Adrenal gland (tissue), 12 donors: Measurements from ENCODE around the gene UNC13C. TPM values are rescaled to one million over a fixed set of nuclear protein-coding genes. Genes with fewer than 3 reads are reported as not detected.
"Not testable (repeated sequence)": the region's sequence is repeated elsewhere in the genome, so short reads cannot be mapped to it uniquely, and the experiment has no call there.

Experiments used
- DNase-seq, 7 donors: peaks; one replicate each; pipeline ENCODE4 v3.0.0-alpha.2; 2019 to 2020
- H3K27ac ChIP-seq, 5 donors: fragments of 200-600 bp; sonication (generic) in 4 of 5; 1 replicate in 3 of 5; 2 replicates in 2 of 5; pipeline versions ENCODE4 v1.5.1 to v1.8.0; 2016 to 2020; ENCODE audit warnings: mild to moderate bottlenecking in 1 of 5
- H3K27me3 ChIP-seq: fragments of 200-600 bp; 2 replicates; pipeline ENCODE4 v1.8.0; 2021
- H3K36me3 ChIP-seq, 2 donors: fragments of 200-600 bp; replicated peaks in 1 of 2; 1 replicate in 1 of 2; 2 replicates in 1 of 2; pipeline versions ENCODE4 v1.5.1 to v1.8.0; 2018 to 2022
- H3K4me1 ChIP-seq, 2 donors: fragments of 200-600 bp; replicated peaks in 1 of 2; 1 replicate in 1 of 2; 2 replicates in 1 of 2; pipeline versions ENCODE4 v1.5.1 to v1.8.0; 2018 to 2021
- H3K4me3 ChIP-seq, 4 donors: fragments of 200-600 bp; sonication (generic) in 3 of 4; one replicate each; pipeline ENCODE4 v1.5.1; 2016 to 2018
- H3K9me3 ChIP-seq, 3 donors: fragments of 200-600 bp; sonication (generic) in 1 of 3; replicated peaks in 1 of 3; 1 replicate in 2 of 3; 2 replicates in 1 of 3; pipeline versions ENCODE4 v1.5.1 to v1.8.0; 2016 to 2021
- POLR2A ChIP-seq, 2 donors: fragments of 450-650 bp; IDR thresholded peaks; one replicate each; pipeline ENCODE4 v1.6.1; 2017; ENCODE audit warnings: antibody characterized with exemption in 2 of 2, mild to moderate bottlenecking in 2 of 2, moderate library complexity in 1 of 2
- WGBS, 4 donors: extraction: QIAGEN DNeasy Blood & Tissue Kit in 2 of 4; methylation state at CpG; one replicate each; pipeline versions ENCODE4 v1.1.5 to v1.1.7; 2013 to 2017; 5-methylcytosine and 5-hydroxymethylcytosine counted together
- intact Hi-C, 2 donors: fragments of 100-400 bp; cut with DNase I; formaldehyde crosslinking; loops; one replicate each; pipeline versions ENCODE4 v1.14.1 to v1.15.0; 2022 to 2023
- polyA plus RNA-seq, 3 donors: library from polyadenylated mRNA; stranded (reverse); fragments of 200-250 nt in 2 of 3; fragments of 350-450 nt in 1 of 3; fragmentation: Illumina TruSeq in 1 of 3; extraction: RNeasy Lipid Tissue Mini Kit (QIAGEN cat#74804) in 1 of 3; gene quantifications; one replicate each; pipeline ENCODE4 v1.2.3, GENCODE V29; 2013 to 2014
- total RNA-seq, 9 donors: library from RNA; depleted of rRNA in 4 of 9; stranded (reverse); fragments of >200 nt in 4 of 9; fragments of 120-200 nt in 1 of 9; fragmentation: NEBNext Ultra II Directional in 1 of 9; extraction: Animal tissue kit (Norgen Biotek cat#: 25700) in 1 of 9; gene quantifications; one replicate each; pipeline versions ENCODE4 v1.1.0 to v1.2.4, GENCODE V29; 2013 to 2023
- TF ChIP-seq, protein P1 (sequence below), 6 experiments: fragments of 450-650 bp in 4 of 6; fragments of 200-600 bp in 2 of 6; sonication (generic) in 1 of 6; IDR thresholded peaks; 1 replicate in 5 of 6; 2 replicates in 1 of 6; pipeline versions ENCODE4 v1.5.1 to v1.8.0; 2016 to 2021; ENCODE audit warnings: antibody characterized with exemption in 6 of 6, mild to moderate bottlenecking in 2 of 6, moderate library complexity in 1 of 6
- donor health status: healthy with polysubstance abuse.
- donor health status: Bipolar disorder and iron deficiency.
- donor health status: DM: yes; HTN: yes; CAD: no.
- donor health status: DM: no; HTN: no; CAD: no.
- donor health status: DM: no; HTN: no; CAD: no.
- donor health status: DM: yes; HTN: yes; CAD: no.

UNC13C gene
- total and polyA plus RNA-seq, 12 donors, result 0.04 to 0.61 (median 0.20) TPM; not detected in 4

DNA sequence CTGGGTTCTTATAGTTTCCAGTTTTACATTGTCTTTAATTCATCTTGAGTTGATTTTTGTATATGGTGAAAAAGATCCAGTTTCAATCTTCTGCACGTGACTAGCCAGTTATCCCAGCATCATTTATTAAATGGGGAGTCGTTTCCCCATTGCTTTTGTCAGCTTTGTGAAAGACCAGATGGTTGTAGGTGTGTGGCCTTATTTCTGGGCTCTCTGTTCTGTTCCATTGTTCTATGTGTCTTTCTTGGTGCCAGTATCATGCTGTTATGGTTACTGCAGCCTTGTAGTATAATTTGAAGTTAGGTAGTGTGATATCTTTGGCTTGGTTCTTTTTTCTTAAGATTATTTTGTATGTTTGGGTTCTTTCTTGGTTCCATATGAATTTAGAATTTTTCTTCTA is 432.2 kb downstream of the UNC13C start:
- Histone ChIP-seq H3K36me3 (no peaks in the 10 kb centered on the region), H3K27me3 (no peaks in the 10 kb centered on the region), H3K4me3 (no peak overlapping the region), H3K4me1 (no peaks in the 10 kb centered on the region), H3K9me3 (no peaks in the 10 kb centered on the region), H3K27ac (no peak overlapping the region)
- no peak for TF ChIP-seq POLR2A (IDR thresholded peaks at IDR 0.05)
- TF ChIP-seq, protein P1, sequence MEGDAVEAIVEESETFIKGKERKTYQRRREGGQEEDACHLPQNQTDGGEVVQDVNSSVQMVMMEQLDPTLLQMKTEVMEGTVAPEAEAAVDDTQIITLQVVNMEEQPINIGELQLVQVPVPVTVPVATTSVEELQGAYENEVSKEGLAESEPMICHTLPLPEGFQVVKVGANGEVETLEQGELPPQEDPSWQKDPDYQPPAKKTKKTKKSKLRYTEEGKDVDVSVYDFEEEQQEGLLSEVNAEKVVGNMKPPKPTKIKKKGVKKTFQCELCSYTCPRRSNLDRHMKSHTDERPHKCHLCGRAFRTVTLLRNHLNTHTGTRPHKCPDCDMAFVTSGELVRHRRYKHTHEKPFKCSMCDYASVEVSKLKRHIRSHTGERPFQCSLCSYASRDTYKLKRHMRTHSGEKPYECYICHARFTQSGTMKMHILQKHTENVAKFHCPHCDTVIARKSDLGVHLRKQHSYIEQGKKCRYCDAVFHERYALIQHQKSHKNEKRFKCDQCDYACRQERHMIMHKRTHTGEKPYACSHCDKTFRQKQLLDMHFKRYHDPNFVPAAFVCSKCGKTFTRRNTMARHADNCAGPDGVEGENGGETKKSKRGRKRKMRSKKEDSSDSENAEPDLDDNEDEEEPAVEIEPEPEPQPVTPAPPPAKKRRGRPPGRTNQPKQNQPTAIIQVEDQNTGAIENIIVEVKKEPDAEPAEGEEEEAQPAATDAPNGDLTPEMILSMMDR (IDR thresholded peaks at IDR 0.05), result no peak
- DNase-seq, result no peak
- intact Hi-C loops, result no loop called here
- WGBS, 4 donors, result 49 to 64% (median 52%) methylated on average over 2 of the region's 2 CpGs

DNA sequence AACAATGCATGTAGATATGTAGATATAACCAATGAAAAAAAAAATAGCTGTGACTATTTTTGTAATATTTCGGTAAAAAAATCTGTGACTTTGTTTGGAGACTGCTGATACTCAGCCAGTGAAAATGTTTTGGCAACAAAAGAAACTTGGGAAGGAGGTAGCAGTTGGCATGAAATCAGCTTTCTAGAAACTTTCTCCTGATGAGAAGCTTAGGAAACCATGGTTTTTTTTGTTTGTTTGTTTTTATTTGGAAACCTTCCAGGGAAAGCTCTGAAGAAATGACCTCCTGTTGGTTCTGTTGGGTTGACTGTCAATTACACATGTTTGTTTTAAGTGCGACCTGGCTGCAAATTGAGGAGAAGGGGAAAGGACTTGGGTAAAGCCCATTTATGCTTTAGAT is 445.9 kb downstream of the UNC13C start:
- intact Hi-C loops, result no loop called here
- no peak for DNase-seq
- TF ChIP-seq POLR2A (IDR thresholded peaks at IDR 0.05), result no peak
- TF ChIP-seq, protein P1 (IDR thresholded peaks at IDR 0.05), result no peak
- Histone ChIP-seq H3K9me3 (no peaks in the 10 kb centered on the region), H3K36me3 (no peaks in the 10 kb centered on the region), H3K27me3 (no peaks in the 10 kb centered on the region), H3K4me3 (no peak overlapping the region), H3K27ac (no peak overlapping the region), H3K4me1 (no peaks in the 10 kb centered on the region)
- WGBS, 4 donors, result 54 to 71% (median 66%) methylated on average over 2 of the region's 2 CpGs

DNA sequence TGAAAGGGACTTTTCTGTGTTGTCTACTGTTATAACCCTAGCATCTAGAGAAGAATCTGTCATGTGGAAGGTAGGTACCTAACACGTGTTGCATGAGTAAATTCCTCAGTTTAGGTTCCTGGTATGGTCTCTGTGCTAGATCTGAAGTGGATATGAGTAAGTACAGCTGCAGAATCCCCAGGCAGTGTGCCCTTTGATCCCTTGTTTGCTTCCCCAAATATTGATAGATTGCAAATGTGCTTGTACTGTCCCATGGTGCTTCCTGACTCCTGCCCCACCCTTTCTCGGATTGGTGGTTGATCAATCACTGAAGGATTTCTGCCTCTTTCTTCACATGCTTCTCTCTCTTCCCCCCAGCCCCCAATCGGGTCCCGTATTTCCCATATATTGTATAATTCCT is 450.4 kb downstream of the UNC13C start:
- DNase-seq, result no peak
- no peak overlapping the region for H3K27ac ChIP-seq
- 64 to 72% (median 68%) methylated on average over 4 of the region's 4 CpGs for WGBS, 4 donors
- intact Hi-C loops, result no loop called here
- no peaks in the 10 kb centered on the region for H3K4me1 ChIP-seq
- H3K4me3 ChIP-seq, result no peak overlapping the region
- peaks cover 0 to 7% (median 0%) of the 10 kb centered on the region in 3 donors for H3K9me3 ChIP-seq
- TF ChIP-seq POLR2A (IDR thresholded peaks at IDR 0.05), result no peak
- TF ChIP-seq, protein P1 (IDR thresholded peaks at IDR 0.05), result no peak
- no peaks in the 10 kb centered on the region for H3K36me3 ChIP-seq
- H3K27me3 ChIP-seq, result no peaks in the 10 kb centered on the region

DNA sequence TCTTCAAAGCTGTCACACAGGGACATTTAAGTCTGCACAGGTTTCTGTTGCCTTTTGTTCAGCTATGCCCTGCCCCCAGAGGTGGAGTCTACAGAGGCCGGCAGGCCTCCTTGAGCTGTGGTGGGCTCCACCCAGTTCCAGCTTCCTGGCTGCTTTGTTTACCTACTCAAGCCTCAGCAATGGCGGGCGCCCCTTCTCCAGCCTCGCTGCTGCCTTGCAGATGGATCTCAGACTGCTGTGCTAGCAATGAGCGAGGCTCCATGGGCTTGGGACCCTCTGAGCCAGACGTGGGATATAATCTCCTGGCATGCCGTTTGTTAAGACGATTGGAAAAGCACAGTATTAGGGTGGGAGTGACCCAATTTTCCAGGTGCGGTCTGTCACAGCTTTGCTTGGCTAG is 472.0 kb downstream of the UNC13C start:
- H3K27me3 ChIP-seq, H3K9me3 ChIP-seq, H3K4me3 ChIP-seq, H3K36me3 ChIP-seq, H3K4me1 ChIP-seq, intact Hi-C loops, H3K27ac ChIP-seq, DNase-seq: not testable (repeated sequence)
- 75 to 91% (median 87%) methylated on average over 9 of the region's 9 CpGs for WGBS, 4 donors

DNA sequence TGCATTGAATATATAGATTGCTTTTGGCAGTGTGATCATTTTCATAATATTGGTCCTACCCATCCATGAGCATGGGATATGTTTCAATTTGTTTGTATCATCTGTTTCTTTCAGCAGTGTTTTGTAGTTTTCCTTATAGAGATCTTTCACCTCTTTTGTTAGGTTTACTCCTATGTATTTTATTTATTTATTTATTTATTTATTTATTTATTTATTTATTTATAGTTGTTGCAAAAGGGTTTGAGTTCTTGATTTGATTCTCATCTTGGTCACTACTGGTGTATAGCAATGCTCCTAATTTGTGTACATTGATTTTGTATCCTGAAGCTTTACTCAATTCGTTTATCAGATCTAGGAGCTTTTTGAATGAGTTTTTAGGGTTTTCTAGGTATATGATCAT is 478.2 kb downstream of the UNC13C start:
- intact Hi-C loops, result no loop called here
- H3K4me3 ChIP-seq, result no peak overlapping the region
- no peaks in the 10 kb centered on the region for H3K4me1 ChIP-seq
- WGBS, 4 donors, result 54 to 77% (median 65%) methylated on average over 1 of the region's 1 CpG
- no peak for DNase-seq
- no peak overlapping the region for H3K27ac ChIP-seq
- TF ChIP-seq, protein P1 (IDR thresholded peaks at IDR 0.05), result no peak
- no peak for TF ChIP-seq POLR2A (IDR thresholded peaks at IDR 0.05)
- H3K36me3 ChIP-seq, result no peaks in the 10 kb centered on the region
- no peaks in the 10 kb centered on the region for H3K9me3 ChIP-seq
- no peaks in the 10 kb centered on the region for H3K27me3 ChIP-seq
